Activated T-cell treated with anti-CD3 and anti-CD28 coated beads for 24 hours (primary cell): ENCODE results near the gene ZNFX1.
A peak's percentile ranks its signal among the peaks of the same experiment; 100 is the strongest.

Experiments
- DNase-seq: peaks from one replicate; pipeline ENCODE4 v3.0.0-alpha.2; 2020; ENCODE audit warnings: low read depth

Gene ZNFX1

DNA sequence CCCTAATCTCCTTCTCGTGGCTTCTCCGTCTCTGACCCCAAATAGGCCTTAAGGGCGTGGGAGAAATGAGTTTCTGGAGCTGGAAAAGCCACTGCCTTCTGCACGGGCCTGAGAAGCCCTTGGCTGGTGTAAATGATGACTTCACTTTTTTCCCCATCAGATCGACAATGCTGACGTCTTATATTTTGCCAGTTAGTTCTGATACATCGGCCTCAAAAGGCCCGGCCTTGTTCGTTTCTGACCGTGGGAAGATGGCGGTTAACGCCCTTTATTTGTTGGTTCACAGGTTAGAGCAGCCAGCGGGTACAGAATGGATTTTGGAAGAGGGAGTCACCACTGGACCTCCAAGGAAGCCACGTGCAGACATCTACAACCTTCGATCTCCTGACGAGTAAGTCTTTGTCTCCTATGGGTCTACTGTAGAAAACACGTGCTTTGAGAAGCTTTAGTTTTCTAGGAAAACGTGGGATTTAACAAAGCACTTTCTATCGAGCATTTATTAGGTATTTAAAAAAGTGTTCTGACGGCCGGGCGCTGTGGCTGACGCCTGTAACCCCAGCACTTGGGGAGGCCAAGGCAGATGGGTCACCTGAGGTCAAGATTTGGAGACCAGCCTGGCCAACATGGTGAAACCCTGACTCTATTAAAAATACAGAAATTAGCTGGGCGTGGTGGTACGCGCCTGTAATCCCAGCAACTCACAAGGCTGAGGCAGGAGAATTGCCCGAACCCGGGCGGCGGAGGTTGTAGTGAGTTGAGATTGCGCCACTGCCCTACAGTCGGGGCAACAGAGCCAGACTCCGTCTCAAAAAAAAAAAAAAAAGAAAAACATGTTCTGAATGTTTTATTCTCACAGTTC, 1.2 kb upstream of the ZNFX1 start:
- DNase-seq = no peak

DNA sequence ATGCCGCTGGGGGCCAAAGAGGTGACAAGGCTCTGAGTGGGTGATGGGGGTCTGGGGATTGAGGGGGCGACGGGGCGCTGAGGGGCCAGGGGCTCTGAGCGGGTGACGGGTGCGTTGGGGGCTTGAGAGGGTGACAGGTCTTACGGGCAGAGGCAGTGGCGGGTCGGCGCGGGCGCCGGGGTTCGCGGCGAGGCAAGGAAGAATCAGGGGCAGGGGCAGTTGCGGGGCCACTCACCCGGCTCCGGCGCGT, 146 bp downstream of the ZNFX1 start:
- DNase-seq = no peak

GRCh38 chr20:49276961-49277785, 684 bp downstream of the ZNFX1 start:
- peak; percentile 49 for DNase-seq

DNA sequence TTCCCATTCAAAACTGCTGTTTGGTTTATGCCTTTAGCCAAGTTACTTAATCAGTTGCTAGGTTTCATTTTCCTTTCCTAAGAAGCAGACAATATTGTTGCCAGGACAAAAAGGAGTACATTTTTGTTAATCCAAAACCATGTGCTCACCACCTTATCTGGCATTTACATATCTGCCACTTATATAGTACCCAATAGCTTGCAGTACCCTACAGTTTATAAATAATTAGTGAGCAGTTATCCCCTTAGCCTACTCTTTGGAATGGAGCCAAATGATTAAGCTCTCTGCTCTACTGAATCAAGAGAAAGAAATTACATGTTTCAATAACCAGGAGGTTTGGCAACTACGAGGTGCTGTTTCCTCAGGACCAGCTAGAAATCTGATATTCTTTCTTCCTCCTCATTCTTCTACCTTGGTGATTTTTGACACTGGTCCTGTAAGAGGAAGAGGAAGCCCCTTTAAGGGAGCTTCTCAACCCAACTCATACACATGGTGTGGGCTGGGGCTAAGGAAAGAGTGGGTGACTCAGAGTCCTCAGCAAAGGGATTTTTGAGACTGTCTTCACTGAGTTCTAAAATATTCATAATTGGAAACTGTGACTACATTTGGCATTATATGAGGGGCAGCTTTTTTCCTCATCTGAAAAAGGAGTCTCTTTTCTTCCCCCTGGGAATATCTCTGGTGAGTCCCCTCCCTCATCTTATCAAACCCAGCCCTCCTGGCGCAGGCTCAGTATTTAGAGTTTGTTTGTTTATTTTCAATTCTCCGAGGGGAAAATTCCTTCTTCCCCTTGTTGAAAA, 1.5 kb downstream of the ZNFX1 start:
- peak; percentile 61 for DNase-seq

DNA sequence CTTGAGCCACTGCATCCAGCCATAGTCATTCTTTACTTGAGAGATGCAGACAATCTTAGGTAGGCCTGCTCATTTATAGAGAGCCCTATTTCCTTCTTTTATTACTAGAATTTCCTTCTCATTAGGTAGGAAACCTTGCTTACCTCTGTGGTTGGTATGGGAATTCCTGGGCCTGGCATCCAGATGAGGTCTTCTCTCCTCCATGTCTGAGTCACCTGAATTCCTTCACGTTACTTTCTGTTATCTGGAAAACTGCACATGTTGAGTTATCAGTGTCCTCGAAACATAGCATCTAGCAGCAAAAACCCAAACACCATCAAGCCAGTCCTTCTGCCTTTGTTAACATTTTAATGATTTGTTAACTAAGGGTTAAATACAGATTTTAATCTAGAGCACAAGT, 2.2 kb downstream of the ZNFX1 start:
- no peak for DNase-seq

DNA sequence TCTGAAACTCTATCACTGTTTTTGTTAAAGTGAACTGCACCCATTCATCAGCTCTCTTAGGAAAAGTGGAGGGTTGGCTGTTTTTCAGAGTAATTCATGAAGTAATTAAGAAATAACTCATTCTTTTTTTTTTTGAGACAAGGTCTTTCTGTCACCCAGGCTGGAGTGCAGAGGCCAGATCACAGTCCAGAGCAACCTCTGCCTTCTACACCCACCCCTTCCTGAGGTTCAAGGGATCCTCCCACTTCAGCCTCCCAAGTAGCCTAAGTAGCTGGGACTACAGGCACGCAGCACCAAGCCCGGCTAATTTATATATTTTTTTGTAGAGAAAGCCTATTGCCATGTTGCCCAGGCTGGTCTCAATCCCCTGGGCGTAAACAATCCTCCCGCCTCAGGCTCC, 2.6 kb downstream of the ZNFX1 start:
- no peak for DNase-seq

- DNase-seq = no peak
Measured at GRCh38 chr20:49273696-49274277, 4.1 kb downstream of the ZNFX1 start.

DNA sequence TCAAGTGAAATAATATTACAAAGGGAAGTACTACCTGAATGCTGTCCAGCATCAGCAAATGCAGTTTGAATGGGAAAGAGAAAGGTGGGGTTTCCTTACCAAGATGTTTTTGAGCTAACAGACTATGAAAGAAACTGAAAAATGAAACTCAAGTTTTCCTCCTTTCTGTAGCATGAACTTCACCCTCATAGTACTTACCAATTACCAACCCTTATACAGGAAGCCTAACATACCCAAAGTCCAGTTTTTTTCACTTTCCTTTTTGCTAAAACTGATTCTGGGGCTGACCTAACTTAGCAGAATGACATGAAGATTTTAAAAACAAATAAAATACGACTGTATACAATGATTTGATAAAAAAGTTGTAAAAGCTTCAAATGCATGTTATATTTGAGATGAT, 5.2 kb downstream of the ZNFX1 start:
- no peak for DNase-seq

DNA sequence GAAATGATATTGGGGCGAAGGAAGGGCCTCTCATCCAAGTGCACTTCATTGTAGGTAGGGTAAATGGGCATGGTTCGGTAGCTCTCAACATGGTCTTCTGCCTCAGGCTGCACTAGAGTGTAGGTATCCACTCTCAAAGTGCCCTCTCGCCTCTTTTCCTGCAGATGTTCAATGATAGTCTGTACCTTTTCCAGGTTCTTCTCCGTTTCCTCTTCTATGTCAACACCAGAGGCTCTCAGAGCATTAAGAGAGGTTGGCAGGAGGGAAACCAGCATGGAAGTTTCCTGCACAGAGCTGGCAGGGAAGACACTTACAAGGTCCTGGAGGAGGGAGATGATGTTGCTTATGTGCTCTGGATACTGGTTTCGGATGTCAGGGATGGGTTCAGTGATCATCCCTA, 7.1 kb downstream of the ZNFX1 start:
- DNase-seq = no peak

GRCh38 chr20:49270177-49270576, 7.7 kb downstream of the ZNFX1 start:
- no peak for DNase-seq

DNA sequence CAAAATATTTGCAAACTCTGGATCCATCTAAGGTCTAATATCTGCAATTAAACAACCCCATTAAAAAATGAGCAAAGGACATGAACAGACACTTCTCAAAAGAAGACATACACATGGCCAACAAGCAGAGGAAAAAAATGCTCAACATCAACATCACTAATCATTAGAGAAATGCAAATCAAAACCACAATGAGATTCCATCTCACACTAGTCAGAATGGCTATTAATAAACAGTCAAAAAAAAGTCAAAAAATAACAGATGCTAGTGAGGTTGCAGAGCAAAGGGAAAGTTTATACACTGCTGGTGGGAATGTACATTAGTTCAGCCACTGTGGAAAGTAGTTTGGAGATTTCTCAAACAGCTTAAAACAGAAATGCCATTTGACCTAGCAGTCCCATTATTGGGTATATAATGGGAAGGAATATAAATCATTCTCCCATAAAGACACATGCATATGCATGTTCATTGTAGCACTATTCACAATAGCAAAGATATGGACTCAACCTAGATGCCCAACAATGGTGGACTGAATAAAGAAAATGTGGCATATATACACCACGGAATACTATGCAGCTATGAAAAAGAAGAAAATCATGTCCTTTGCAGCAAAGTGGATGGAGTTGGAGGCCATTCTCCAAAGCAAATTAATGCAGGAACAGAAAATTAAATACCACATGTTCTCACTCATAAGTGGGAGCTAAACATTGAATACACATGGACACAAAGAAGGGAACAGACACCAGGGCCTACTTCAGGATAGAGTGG, 9.1 kb downstream of the ZNFX1 start:
- DNase-seq = no peak

GRCh38 chr20:49267327-49267726, 10.5 kb downstream of the ZNFX1 start:
- DNase-seq = no peak

- DNase-seq = no peak
Measured at GRCh38 chr20:49262444-49262843, 15.4 kb downstream of the ZNFX1 start.

GRCh38 chr20:49261173-49261572, 16.7 kb downstream of the ZNFX1 start:
- DNase-seq = no peak

DNA sequence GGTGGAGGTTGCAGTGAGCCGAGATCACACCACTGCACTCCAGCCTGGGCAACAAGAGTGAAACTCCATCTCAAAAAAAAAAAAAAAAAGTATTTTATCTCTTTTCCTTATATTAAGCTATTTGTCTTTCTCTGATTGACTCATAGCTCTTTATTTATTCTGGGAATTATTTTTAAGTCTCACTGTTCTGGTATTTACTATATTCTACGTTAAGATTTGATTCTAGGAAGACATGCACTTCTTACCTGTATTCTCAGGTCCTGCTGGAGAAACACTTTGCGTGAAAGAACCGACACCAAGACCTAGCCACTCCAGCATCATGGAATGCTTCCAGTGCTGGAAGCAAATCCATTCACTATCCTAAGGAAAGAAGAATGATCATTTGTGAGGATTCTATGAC, 17.6 kb downstream of the ZNFX1 start:
- DNase-seq = no peak

- DNase-seq = no peak
Measured at GRCh38 chr20:49259799-49260198, 18.1 kb downstream of the ZNFX1 start.

DNA sequence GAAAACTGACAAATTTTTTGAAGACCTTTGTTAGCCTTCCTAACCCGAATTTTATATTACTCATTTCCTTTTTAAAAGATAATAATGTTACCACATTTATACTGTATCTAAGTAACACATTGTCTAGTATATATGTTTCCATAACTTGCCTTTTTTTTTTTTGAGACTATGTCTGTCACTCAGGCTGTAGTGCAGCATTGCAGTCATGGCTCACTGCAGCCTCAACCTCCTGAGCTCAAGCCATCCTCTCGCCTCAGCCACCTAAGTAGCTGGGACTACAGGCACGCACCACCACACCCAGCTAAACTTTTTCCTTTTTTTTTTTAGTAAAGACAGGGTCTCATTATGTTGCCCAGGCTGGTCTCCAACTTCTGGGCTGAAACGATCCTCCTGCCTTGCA, 18.6 kb downstream of the ZNFX1 start:
- DNase-seq = no peak

DNA sequence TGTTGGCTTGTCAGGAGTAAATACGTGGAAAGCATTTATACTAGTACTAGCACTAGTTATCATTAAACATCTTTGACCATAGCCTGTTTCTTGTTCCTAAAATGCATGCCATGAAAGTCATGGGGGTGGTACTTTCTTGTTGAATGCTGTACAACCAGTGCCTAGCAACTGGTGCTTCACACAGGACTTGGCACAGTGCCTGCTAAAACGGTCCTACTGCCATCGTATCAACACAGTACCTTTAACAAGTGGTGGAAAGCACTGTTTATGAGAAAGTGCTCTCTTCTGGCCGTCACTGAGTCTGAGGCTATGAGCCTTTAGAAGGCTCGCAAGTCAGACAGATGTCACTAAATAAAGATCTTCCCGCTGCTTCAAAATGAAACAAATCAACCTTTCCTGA, 21.6 kb downstream of the ZNFX1 start:
- no peak for DNase-seq

- DNase-seq = no peak
Measured at GRCh38 chr20:49252556-49253350, 25.1 kb downstream of the ZNFX1 start.

- no peak for DNase-seq
Measured at GRCh38 chr20:49248879-49249665, 28.8 kb downstream of the ZNFX1 start.
